ENCODE results near the gene BCL6B.
A peak's percentile ranks its signal among the peaks of the same experiment; 100 is the strongest.

The BCL6B gene

GRCh38 chr17:7029096-7029495 is 6.2 kb downstream of the BCL6B start:
- Histone ChIP-seq H3K4me3 (ENCODE audit: low read length, poor library complexity, severe bottlenecking) (no peak overlapping the region), H3K4me1 (ENCODE audit: insufficient read depth, low read length, poor library complexity, severe bottlenecking) (peaks cover 15% of the 10 kb centered on the region), H3K9me2 (replicated peaks; ENCODE audit: low read depth, low read length) (no peaks in the 10 kb centered on the region), H4K20me1 (ENCODE audit: insufficient read depth, low read length, poor library complexity, severe bottlenecking) (no peaks in the 10 kb centered on the region), H3K4me2 (ENCODE audit: low read depth, low read length, poor library complexity, severe bottlenecking) (no peak overlapping the region), H2AFZ (ENCODE audit: low read length) (no peak overlapping the region), H3K79me2 (ENCODE audit: insufficient read depth, low read length) (no peaks in the 10 kb centered on the region), H3K9ac (ENCODE audit: low read depth, low read length, poor library complexity, severe bottlenecking) (peak overlapping the region; percentile 18), H3K36me3 (ENCODE audit: insufficient read depth, low read length) (no peaks in the 10 kb centered on the region), H3F3A (ENCODE audit: low read depth) (no peaks in the 10 kb centered on the region), H3K27me3 (ENCODE audit: insufficient read depth, low read length, poor library complexity, severe bottlenecking) (no peaks in the 10 kb centered on the region), H3K9me3 (ENCODE audit: insufficient read depth, low read depth, low read length) (no peaks in the 10 kb centered on the region)
- TF ChIP-seq CTCF (conservative IDR thresholded peaks at IDR 0.05; ENCODE audit: low read length), result no peak
- TF ChIP-seq EZH2phosphoT487 (IDR thresholded peaks at IDR 0.05; ENCODE audit: borderline replicate concordance), result no peak

GRCh38 chr17:7029659-7030058 is 6.8 kb downstream of the BCL6B start:
- Histone ChIP-seq H3K9ac (ENCODE audit: low read depth, low read length, poor library complexity, severe bottlenecking) (peak overlapping the region; percentile 18), H3K4me3 (ENCODE audit: low read length, poor library complexity, severe bottlenecking) (peak overlapping the region; percentile 26), H3K9me3 (ENCODE audit: insufficient read depth, low read depth, low read length) (no peaks in the 10 kb centered on the region), H3K4me2 (ENCODE audit: low read depth, low read length, poor library complexity, severe bottlenecking) (peak overlapping the region; percentile 54), H3K4me1 (ENCODE audit: insufficient read depth, low read length, poor library complexity, severe bottlenecking) (peaks cover 15% of the 10 kb centered on the region), H4K20me1 (ENCODE audit: insufficient read depth, low read length, poor library complexity, severe bottlenecking) (no peaks in the 10 kb centered on the region), H3K27me3 (ENCODE audit: insufficient read depth, low read length, poor library complexity, severe bottlenecking) (no peaks in the 10 kb centered on the region), H3K79me2 (ENCODE audit: insufficient read depth, low read length) (no peaks in the 10 kb centered on the region), H3F3A (ENCODE audit: low read depth) (no peaks in the 10 kb centered on the region), H3K9me2 (replicated peaks; ENCODE audit: low read depth, low read length) (no peaks in the 10 kb centered on the region), H3K36me3 (ENCODE audit: insufficient read depth, low read length) (no peaks in the 10 kb centered on the region), H2AFZ (ENCODE audit: low read length) (peak overlapping the region; percentile 13)
- TF ChIP-seq EZH2phosphoT487 (IDR thresholded peaks at IDR 0.05; ENCODE audit: borderline replicate concordance), result no peak
- no peak for TF ChIP-seq CTCF (conservative IDR thresholded peaks at IDR 0.05; ENCODE audit: low read length)

- Histone ChIP-seq H3K9me3 (ENCODE audit: insufficient read depth, low read depth, low read length) (no peaks in the 10 kb centered on the region), H3K4me3 (ENCODE audit: low read length, poor library complexity, severe bottlenecking) (peak overlapping the region; percentile 84), H3K4me1 (ENCODE audit: insufficient read depth, low read length, poor library complexity, severe bottlenecking) (peaks cover 19% of the 10 kb centered on the region), H2AFZ (ENCODE audit: low read length) (peak overlapping the region; percentile 89), H3K36me3 (ENCODE audit: insufficient read depth, low read length) (no peaks in the 10 kb centered on the region), H4K20me1 (ENCODE audit: insufficient read depth, low read length, poor library complexity, severe bottlenecking) (no peaks in the 10 kb centered on the region), H3K27me3 (ENCODE audit: insufficient read depth, low read length, poor library complexity, severe bottlenecking) (no peaks in the 10 kb centered on the region), H3F3A (ENCODE audit: low read depth) (0 out of 2 replicates have a peak, but pooled peaks cover 7% of the 10 kb centered on the region), H3K79me2 (ENCODE audit: insufficient read depth, low read length) (peaks cover 10% of the 10 kb centered on the region), H3K9ac (ENCODE audit: low read depth, low read length, poor library complexity, severe bottlenecking) (peak overlapping the region; percentile 84), H3K9me2 (replicated peaks; ENCODE audit: low read depth, low read length) (no peaks in the 10 kb centered on the region), H3K4me2 (ENCODE audit: low read depth, low read length, poor library complexity, severe bottlenecking) (peak overlapping the region; percentile 83)
- TF ChIP-seq EZH2phosphoT487 (IDR thresholded peaks at IDR 0.05; ENCODE audit: borderline replicate concordance) (no peak), CTCF (conservative IDR thresholded peaks at IDR 0.05; ENCODE audit: low read length) (no peak)
These were observed 12.2 kb downstream of the BCL6B start for GRCh38 chr17:7034955-7035590.
